HepG2 (cell line): ENCODE measurements around the gene KIF19. TPM values are rescaled to one million over a fixed set of nuclear protein-coding genes. Genes with fewer than 3 reads are reported as not detected.

Source experiments
- DNMT3B ChIP-seq: conservative IDR thresholded peaks from 2 replicates; pipeline ENCODE4 v1.6.1; 2016; ENCODE audit warnings: missing biosample characterization, control low read depth
- FOXM1 ChIP-seq: sonication (generic); formaldehyde crosslinking; IDR thresholded peaks from 2 replicates; pipeline ENCODE4 v1.5.0; 2020; ENCODE audit warnings: missing genetic modification reagents
- MAF1 ChIP-seq: sonication (generic); formaldehyde crosslinking; IDR thresholded peaks from 2 replicates; pipeline ENCODE4 v1.5.0; 2020; ENCODE audit warnings: missing genetic modification reagents, borderline replicate concordance
- NFATC3 ChIP-seq: sonication (generic); formaldehyde crosslinking; IDR thresholded peaks from 2 replicates; pipeline ENCODE4 v1.5.1; 2020; ENCODE audit warnings: mild to moderate bottlenecking, missing genetic modification reagents
- RBFOX2 ChIP-seq: fragments of 200-400 bp; formaldehyde crosslinking; IDR thresholded peaks from 2 replicates; pipeline ENCODE4 v1.6.1; 2017; ENCODE audit warnings: low read depth, mild to moderate bottlenecking, low read length
- RFXAP ChIP-seq: sonication (generic); formaldehyde crosslinking; IDR thresholded peaks from 2 replicates; pipeline ENCODE4 v1.4.0; 2020; ENCODE audit warnings: missing genetic modification reagents, borderline replicate concordance
- SNAI1 ChIP-seq: sonication (generic); formaldehyde crosslinking; IDR thresholded peaks from 2 replicates; pipeline ENCODE4 v1.5.0; 2020; ENCODE audit warnings: mild to moderate bottlenecking, missing genetic modification reagents, borderline replicate concordance
- SOX6 ChIP-seq, 2 experiments: fragments of 450-650 bp in 1 of 2; sonication (generic) in 1 of 2; formaldehyde crosslinking in 1 of 2; IDR thresholded peaks; 2 replicates each; pipeline versions ENCODE4 v1.4.0 to v1.6.1; 2017 to 2020; ENCODE audit warnings: antibody characterized with exemption in 1 of 2, mild to moderate bottlenecking in 1 of 2, missing genetic modification reagents in 1 of 2
- TBX2 ChIP-seq: sonication (generic); formaldehyde crosslinking; IDR thresholded peaks from 2 replicates; pipeline ENCODE4 v1.5.0; 2020; ENCODE audit warnings: missing genetic modification reagents, mild to moderate bottlenecking, borderline replicate concordance
- THAP11 ChIP-seq: IDR thresholded peaks from 2 replicates; pipeline ENCODE4 v1.6.1; 2016; ENCODE audit warnings: missing biosample characterization, missing genetic modification reagents
- U2AF2 ChIP-seq: fragments of 200-400 bp; formaldehyde crosslinking; IDR thresholded peaks from 2 replicates; pipeline ENCODE4 v1.6.1; 2017; ENCODE audit warnings: low read depth, mild to moderate bottlenecking, low read length
- ZBTB4 ChIP-seq: sonication (generic); formaldehyde crosslinking; IDR thresholded peaks from 2 replicates; pipeline ENCODE4 v1.4.0; 2020; ENCODE audit warnings: missing genetic modification reagents, mild to moderate bottlenecking, borderline replicate concordance
- ZNF441 ChIP-seq: sonication (generic); formaldehyde crosslinking; IDR thresholded peaks from 2 replicates; pipeline ENCODE4 v1.7.0; 2021; ENCODE audit warnings: missing genetic modification reagents, borderline replicate concordance
- ZNF510 ChIP-seq: sonication (generic); formaldehyde crosslinking; IDR thresholded peaks from 2 replicates; pipeline ENCODE4 v1.4.0; 2020; ENCODE audit warnings: low read depth, mild to moderate bottlenecking, missing genetic modification reagents
- ZNF660 ChIP-seq: sonication (generic); formaldehyde crosslinking; IDR thresholded peaks from 2 replicates; pipeline ENCODE4 v1.5.1; 2020; ENCODE audit warnings: mild to moderate bottlenecking, low read depth, missing genetic modification reagents, borderline replicate concordance
- ZNF83 ChIP-seq: sonication (generic); formaldehyde crosslinking; IDR thresholded peaks from 2 replicates; pipeline ENCODE4 v1.4.0; 2020; ENCODE audit warnings: missing genetic modification reagents, mild to moderate bottlenecking, borderline replicate concordance
- polyA plus RNA-seq, 8 experiments: library from polyadenylated mRNA; depleted of rRNA in 3 of 8; stranded (reverse) in 7 of 8; unstranded in 1 of 8; fragments of >200 nt; fragmentation: Illumina TruSeq in 4 of 8; extraction: Trizol in 4 of 8; gene quantifications; 2 replicates each; pipeline versions ENCODE4 v1.2.1 to v1.2.3, GENCODE V29; 2011 to 2016; ENCODE audit warnings: low read depth in 4 of 8, missing spikeins in 1 of 8, mixed read lengths in 1 of 8; ENCODE audit not compliant: insufficient read depth in 1 of 8
- total RNA-seq, 5 experiments: library from RNA; depleted of rRNA; stranded (reverse); fragments of >200 nt; fragmentation: Illumina TruSeq; extraction: Trizol; gene quantifications; 2 replicates each; pipeline ENCODE4 v1.2.3, GENCODE V29; 2016; ENCODE audit warnings: low read depth in 1 of 5
- TF ChIP-seq, protein P1 (sequence below): sonication (generic); formaldehyde crosslinking; IDR thresholded peaks from 2 replicates; pipeline ENCODE4 v1.9.0; 2021; ENCODE audit warnings: missing genetic modification reagents, borderline replicate concordance
- TF ChIP-seq, protein P2 (sequence below): sonication (generic); formaldehyde crosslinking; IDR thresholded peaks from 2 replicates; pipeline ENCODE4 v1.8.0; 2022; ENCODE audit warnings: missing genetic modification reagents, mild to moderate bottlenecking, borderline replicate concordance

KIF19 gene
- total and polyA plus RNA-seq, 2 of the 13 experiments (the other 11 are each of a cell fraction or from before 2014, with no cell fraction given): not detected

DNA sequence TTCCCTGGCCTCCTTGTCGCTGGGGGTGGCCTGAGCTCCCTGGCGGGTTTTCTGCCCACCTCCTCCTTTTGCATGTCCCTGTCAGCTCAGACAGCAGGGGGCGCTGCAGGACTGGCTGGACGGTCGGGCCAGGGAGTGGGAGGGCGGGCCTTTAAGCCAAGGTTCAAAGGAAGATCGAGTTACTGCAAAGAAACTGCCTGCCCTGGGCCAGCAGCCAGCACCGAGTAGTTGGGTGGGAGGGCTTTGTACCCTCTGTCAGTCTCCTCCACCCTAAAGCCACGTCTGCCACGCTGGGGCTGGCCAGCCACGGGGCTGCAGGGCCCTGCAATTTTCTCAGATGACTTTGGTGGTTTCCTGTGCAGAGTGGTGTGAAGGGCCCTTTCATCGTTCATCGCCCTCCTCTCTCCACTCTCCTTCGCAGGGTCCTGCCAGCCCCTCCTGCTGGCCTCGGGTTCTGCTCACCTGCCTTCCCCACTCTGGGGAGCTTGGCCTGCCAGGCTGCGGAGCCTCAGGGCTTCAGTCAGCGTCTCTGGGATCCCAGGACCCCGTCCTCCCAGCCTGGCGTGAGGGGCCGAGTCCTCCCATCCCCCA lies 53.6 kb downstream of the KIF19 start (continued):
- TF ChIP-seq RFXAP (CRISPR knock-in tag) (peak; percentile 73; the same call in 1 of the 2 replicates), TBX2 (CRISPR knock-in tag) (no peak), FOXM1 (no peak), ZNF660 (no peak), U2AF2 (0 out of 2 replicates have a peak, but pooled peaks have one; percentile 40), SNAI1 (CRISPR knock-in tag) (no peak), ZNF441 (CRISPR knock-in tag) (no peak), SOX6 (IDR thresholded peaks at IDR 0.05) (no peak), SOX6 (CRISPR knock-in tag; IDR thresholded peaks at IDR 0.05) (peak; percentile 41; the same call in 1 of the 2 replicates), RBFOX2 (no peak), ZNF83 (CRISPR knock-in tag) (no peak), NFATC3 (CRISPR knock-in tag) (no peak), MAF1 (no peak), ZNF510 (CRISPR knock-in tag) (no peak), DNMT3B (CRISPR knock-in tag) (no peak), THAP11 (CRISPR knock-in tag) (peak; percentile 56; the same call in 1 of the 2 replicates), ZBTB4 (CRISPR knock-in tag) (peak; percentile 39; the same call in 1 of the 2 replicates)
- TF ChIP-seq, protein P1, sequence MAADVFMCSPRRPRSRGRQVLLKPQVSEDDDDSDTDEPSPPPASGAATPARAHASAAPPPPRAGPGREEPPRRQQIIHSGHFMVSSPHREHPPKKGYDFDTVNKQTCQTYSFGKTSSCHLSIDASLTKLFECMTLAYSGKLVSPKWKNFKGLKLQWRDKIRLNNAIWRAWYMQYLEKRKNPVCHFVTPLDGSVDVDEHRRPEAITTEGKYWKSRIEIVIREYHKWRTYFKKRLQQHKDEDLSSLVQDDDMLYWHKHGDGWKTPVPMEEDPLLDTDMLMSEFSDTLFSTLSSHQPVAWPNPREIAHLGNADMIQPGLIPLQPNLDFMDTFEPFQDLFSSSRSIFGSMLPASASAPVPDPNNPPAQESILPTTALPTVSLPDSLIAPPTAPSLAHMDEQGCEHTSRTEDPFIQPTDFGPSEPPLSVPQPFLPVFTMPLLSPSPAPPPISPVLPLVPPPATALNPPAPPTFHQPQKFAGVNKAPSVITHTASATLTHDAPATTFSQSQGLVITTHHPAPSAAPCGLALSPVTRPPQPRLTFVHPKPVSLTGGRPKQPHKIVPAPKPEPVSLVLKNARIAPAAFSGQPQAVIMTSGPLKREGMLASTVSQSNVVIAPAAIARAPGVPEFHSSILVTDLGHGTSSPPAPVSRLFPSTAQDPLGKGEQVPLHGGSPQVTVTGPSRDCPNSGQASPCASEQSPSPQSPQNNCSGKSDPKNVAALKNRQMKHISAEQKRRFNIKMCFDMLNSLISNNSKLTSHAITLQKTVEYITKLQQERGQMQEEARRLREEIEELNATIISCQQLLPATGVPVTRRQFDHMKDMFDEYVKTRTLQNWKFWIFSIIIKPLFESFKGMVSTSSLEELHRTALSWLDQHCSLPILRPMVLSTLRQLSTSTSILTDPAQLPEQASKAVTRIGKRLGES: no peak
- TF ChIP-seq, protein P2, sequence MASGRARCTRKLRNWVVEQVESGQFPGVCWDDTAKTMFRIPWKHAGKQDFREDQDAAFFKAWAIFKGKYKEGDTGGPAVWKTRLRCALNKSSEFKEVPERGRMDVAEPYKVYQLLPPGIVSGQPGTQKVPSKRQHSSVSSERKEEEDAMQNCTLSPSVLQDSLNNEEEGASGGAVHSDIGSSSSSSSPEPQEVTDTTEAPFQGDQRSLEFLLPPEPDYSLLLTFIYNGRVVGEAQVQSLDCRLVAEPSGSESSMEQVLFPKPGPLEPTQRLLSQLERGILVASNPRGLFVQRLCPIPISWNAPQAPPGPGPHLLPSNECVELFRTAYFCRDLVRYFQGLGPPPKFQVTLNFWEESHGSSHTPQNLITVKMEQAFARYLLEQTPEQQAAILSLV (CRISPR knock-in tag): no peak
